Tibial artery (tissue), 4 donors: ENCODE results near the gene EXOC3L2.

ENCODE experiments used
- DNase-seq, 2 donors: peaks; one replicate each; pipeline ENCODE4 v3.0.0-alpha.2; 2019
- H3K27ac ChIP-seq, 2 donors: fragments of 200-600 bp; sonication (generic) in 1 of 2; 1 replicate in 1 of 2; 2 replicates in 1 of 2; pipeline ENCODE4 v1.5.1; 2018 to 2019; ENCODE audit warnings: mild to moderate bottlenecking in 1 of 2
- H3K27me3 ChIP-seq, 2 donors: fragments of 200-600 bp; sonication (generic) in 1 of 2; one replicate each; pipeline versions ENCODE4 v1.5.1 to v1.6.0; 2016 to 2019
- H3K36me3 ChIP-seq, 3 donors: fragments of 200-600 bp; sonication (generic) in 2 of 3; one replicate each; pipeline ENCODE4 v1.5.1; 2016 to 2019; ENCODE audit warnings: mild to moderate bottlenecking in 2 of 3
- H3K4me1 ChIP-seq, 4 donors: fragments of 200-600 bp; sonication (generic) in 2 of 4; 1 replicate in 3 of 4; 2 replicates in 1 of 4; pipeline ENCODE4 v1.5.1; 2016 to 2019
- H3K4me3 ChIP-seq, 2 donors: fragments of 200-600 bp; sonication (generic) in 1 of 2; 1 replicate in 1 of 2; 2 replicates in 1 of 2; pipeline ENCODE4 v1.5.1; 2018 to 2019; ENCODE audit warnings: mild to moderate bottlenecking in 2 of 2
- H3K9me3 ChIP-seq, 3 donors: fragments of 200-600 bp; sonication (generic) in 1 of 3; one replicate each; pipeline ENCODE4 v1.5.1; 2016 to 2019
- intact Hi-C: fragments of 100-400 bp; cut with DNase I; formaldehyde crosslinking; loops from one replicate; pipeline ENCODE4 v1.15.0; 2023; ENCODE audit warnings: low total_unique reads
- TF ChIP-seq, protein P1 (sequence below), 2 experiments: fragments of 200-600 bp in 1 of 2; fragments of 450-650 bp in 1 of 2; IDR thresholded peaks; one replicate each; pipeline ENCODE4 v1.5.1; 2017 to 2019; ENCODE audit warnings: antibody characterized with exemption in 2 of 2, mild to moderate bottlenecking in 1 of 2, moderate library complexity in 1 of 2

The EXOC3L2 gene

GRCh38 chr19:45178262-45179071 lies 66.7 kb downstream of the EXOC3L2 start, which contains the start of gene BLOC1S3:
Gene BLOC1S3, plus strand, starts transcription at chr19:45178784. Its CDS starts 513 bp downstream, at chr19:45179297.
- peak within 1 kb of the TSS; percentile 73 to 81 for H3K4me3 ChIP-seq
- peak; percentile 100 for DNase-seq
- H3K36me3 ChIP-seq = peaks cover 5 to 18% (median 7%) of the 10 kb centered on the region in 3 donors
- H3K9me3 ChIP-seq = no peaks in the 10 kb centered on the region
- no peaks in the 10 kb centered on the region for H3K27me3 ChIP-seq
- peaks cover 0 to 36% (median 29%) of the 10 kb centered on the region in 4 donors for H3K4me1 ChIP-seq
- TF ChIP-seq, protein P1, sequence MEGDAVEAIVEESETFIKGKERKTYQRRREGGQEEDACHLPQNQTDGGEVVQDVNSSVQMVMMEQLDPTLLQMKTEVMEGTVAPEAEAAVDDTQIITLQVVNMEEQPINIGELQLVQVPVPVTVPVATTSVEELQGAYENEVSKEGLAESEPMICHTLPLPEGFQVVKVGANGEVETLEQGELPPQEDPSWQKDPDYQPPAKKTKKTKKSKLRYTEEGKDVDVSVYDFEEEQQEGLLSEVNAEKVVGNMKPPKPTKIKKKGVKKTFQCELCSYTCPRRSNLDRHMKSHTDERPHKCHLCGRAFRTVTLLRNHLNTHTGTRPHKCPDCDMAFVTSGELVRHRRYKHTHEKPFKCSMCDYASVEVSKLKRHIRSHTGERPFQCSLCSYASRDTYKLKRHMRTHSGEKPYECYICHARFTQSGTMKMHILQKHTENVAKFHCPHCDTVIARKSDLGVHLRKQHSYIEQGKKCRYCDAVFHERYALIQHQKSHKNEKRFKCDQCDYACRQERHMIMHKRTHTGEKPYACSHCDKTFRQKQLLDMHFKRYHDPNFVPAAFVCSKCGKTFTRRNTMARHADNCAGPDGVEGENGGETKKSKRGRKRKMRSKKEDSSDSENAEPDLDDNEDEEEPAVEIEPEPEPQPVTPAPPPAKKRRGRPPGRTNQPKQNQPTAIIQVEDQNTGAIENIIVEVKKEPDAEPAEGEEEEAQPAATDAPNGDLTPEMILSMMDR (IDR thresholded peaks at IDR 0.05) = peak; percentile 21 to 28
- peak within 1 kb of the TSS; percentile 91 to 99 for H3K27ac ChIP-seq
- intact Hi-C loops = no loop called here

- H3K27ac ChIP-seq = peak within 1 kb of the TSS; percentile 91 to 99
- no peaks in the 10 kb centered on the region for H3K27me3 ChIP-seq
- H3K4me3 ChIP-seq = peak within 1 kb of the TSS; percentile 73 to 81
- TF ChIP-seq, protein P1 (IDR thresholded peaks at IDR 0.05) = no peak
- peaks cover 5 to 18% (median 7%) of the 10 kb centered on the region in 3 donors for H3K36me3 ChIP-seq
- intact Hi-C loops = no loop called here
- DNase-seq = no peak
- no peaks in the 10 kb centered on the region for H3K9me3 ChIP-seq
- peaks cover 0 to 36% (median 29%) of the 10 kb centered on the region in 4 donors for H3K4me1 ChIP-seq
Measured at GRCh38 chr19:45177817-45178261, 67.4 kb downstream of the EXOC3L2 start, which contains the start of gene TRAPPC6A. Gene TRAPPC6A, minus strand, starts transcription at chr19:45178237. Its CDS starts 19 bp downstream, at chr19:45178218.

- Histone ChIP-seq H3K4me3 (no peak overlapping the region), H3K36me3 (peaks cover 0 to 4% (median 2%) of the 10 kb centered on the region in 3 donors), H3K4me1 (peaks cover 0 to 27% (median 21%) of the 10 kb centered on the region in 4 donors), H3K9me3 (no peaks in the 10 kb centered on the region), H3K27me3 (no peaks in the 10 kb centered on the region), H3K27ac (no peak overlapping the region)
- intact Hi-C loops = no loop called here
- no peak for DNase-seq
- TF ChIP-seq, protein P1 (IDR thresholded peaks at IDR 0.05) = no peak
Measured at GRCh38 chr19:45175515-45176345, 69.5 kb downstream of the EXOC3L2 start.

DNA sequence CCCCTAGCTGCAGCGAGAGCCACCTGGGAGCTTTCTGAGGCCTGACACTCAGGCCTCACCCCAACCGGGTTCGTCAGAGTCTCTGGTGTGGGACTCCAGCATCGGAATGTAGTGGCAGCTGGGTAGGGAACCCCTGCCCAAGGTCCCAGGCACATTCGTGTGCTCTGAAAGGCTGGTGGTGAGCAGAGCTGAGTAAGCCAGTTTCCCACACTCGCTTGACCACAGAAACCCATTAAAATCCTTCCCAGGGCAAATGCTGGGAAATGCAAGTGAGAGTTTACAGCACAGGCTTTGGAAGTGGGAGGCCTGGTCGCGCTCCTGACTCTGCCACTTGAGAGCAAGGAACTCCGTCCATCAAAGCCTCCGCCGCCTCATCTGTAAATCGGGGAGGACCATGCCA lies 71.4 kb downstream of the EXOC3L2 start:
- no peaks in the 10 kb centered on the region for H3K27me3 ChIP-seq
- intact Hi-C loops = no loop called here

More for the DNA sequence above, 71.4 kb downstream of the EXOC3L2 start:
- H3K36me3 ChIP-seq = no peaks in the 10 kb centered on the region
- DNase-seq = no peak
- TF ChIP-seq, protein P1 (IDR thresholded peaks at IDR 0.05) = no peak
- H3K9me3 ChIP-seq = no peaks in the 10 kb centered on the region
- H3K27ac ChIP-seq = no peak overlapping the region
- H3K4me1 ChIP-seq = peaks cover 0 to 9% (median 8%) of the 10 kb centered on the region in 4 donors
- no peak overlapping the region for H3K4me3 ChIP-seq
